NCI-H2029 (cell line): ENCODE measurements around the gene POLR2H.

Experiments
- DNase-seq: peaks from one replicate; lab custom pipeline; 2025; lab: John Stamatoyannopoulos, UW

Gene POLR2H

GRCh38 chr3:184361532-184361931, at the start of gene POLR2H, which contains the start of gene CLCN2:
Gene POLR2H (plus strand): TSS chr3:184361710. CDS start chr3:184363493, 1,783 bp downstream.
Gene CLCN2 (minus strand): TSS chr3:184361605. CDS start chr3:184361479, 126 bp downstream.
- DNase-seq, result peak; percentile 37

GRCh38 chr3:184314363-184314699, 47.2 kb upstream of the POLR2H start, which contains the start of gene EIF4G1:
Gene EIF4G1 (plus strand): TSS chr3:184314606. CDS start chr3:184315797, 1,191 bp downstream.
- peak; percentile 92 for DNase-seq

- peak; percentile 65 for DNase-seq
Measured at GRCh38 chr3:184314700-184315542, 46.6 kb upstream of the POLR2H start.

- DNase-seq, result no peak
Measured at GRCh38 chr3:184315543-184315867, 46.0 kb upstream of the POLR2H start.

GRCh38 chr3:184315871-184316661, 45.4 kb upstream of the POLR2H start:
- no peak for DNase-seq

- DNase-seq, result no peak
Measured at GRCh38 chr3:184316792-184317191, 44.7 kb upstream of the POLR2H start.

GRCh38 chr3:184317201-184317600, 44.3 kb upstream of the POLR2H start:
- no peak for DNase-seq

DNA sequence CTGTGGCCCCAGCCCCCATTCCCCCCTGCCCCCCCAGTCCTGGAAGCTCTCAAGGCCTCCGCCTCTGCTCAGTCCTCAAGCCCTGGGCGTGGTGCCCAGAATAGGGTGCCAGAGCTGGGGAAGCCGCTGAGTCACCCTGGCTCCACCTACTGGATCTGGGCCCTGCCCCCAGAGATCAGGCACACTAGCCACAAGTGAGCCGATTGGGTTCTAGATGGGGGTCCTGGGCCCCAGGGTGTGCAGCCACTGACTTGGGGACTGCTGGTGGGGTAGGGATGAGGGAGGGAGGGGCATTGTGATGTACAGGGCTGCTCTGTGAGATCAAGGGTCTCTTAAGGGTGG, 41.4 kb upstream of the POLR2H start:
- DNase-seq, result peak; percentile 93

DNA sequence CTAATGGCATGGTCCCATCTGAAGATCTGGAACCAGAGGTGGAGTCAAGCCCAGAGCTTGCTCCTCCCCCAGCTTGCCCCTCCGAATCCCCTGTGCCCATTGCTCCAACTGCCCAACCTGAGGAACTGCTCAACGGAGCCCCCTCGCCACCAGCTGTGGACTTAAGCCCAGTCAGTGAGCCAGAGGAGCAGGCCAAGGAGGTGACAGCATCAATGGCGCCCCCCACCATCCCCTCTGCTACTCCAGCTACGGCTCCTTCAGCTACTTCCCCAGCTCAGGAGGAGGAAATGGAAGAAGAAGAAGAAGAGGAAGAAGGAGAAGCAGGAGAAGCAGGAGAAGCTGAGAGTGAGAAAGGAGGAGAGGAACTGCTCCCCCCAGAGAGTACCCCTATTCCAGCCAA, 39.8 kb upstream of the POLR2H start:
- no peak for DNase-seq

- no peak for DNase-seq
Measured at GRCh38 chr3:184322731-184323487, 38.6 kb upstream of the POLR2H start.

DNA sequence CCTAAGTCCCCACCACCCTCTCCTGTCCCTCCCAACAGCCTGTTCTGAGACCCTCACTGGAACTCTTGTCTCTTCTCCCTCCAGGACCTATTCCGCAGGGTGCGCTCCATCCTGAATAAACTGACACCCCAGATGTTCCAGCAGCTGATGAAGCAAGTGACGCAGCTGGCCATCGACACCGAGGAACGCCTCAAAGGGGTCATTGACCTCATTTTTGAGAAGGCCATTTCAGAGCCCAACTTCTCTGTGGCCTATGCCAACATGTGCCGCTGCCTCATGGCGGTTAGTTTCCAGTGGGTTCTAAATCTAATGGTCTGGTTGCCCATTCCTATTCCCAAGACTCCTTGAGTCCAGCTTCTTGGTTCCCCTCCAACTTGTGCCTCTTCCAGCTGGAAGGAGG, 37.8 kb upstream of the POLR2H start:
- DNase-seq, result no peak

DNA sequence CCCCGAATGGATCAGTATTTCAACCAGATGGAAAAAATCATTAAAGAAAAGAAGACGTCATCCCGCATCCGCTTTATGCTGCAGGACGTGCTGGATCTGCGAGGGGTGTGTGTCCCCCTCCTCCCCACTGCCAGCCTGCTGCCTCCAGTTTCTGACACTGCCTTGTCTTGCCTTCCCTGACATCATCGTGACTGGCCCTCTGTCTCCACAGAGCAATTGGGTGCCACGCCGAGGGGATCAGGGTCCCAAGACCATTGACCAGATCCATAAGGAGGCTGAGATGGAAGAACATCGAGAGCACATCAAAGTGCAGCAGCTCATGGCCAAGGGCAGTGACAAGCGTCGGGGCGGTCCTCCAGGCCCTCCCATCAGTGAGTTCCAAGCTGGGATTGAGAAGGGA, 36.2 kb upstream of the POLR2H start:
- no peak for DNase-seq

GRCh38 chr3:184325715-184326369, 35.7 kb upstream of the POLR2H start:
- no peak for DNase-seq

DNA sequence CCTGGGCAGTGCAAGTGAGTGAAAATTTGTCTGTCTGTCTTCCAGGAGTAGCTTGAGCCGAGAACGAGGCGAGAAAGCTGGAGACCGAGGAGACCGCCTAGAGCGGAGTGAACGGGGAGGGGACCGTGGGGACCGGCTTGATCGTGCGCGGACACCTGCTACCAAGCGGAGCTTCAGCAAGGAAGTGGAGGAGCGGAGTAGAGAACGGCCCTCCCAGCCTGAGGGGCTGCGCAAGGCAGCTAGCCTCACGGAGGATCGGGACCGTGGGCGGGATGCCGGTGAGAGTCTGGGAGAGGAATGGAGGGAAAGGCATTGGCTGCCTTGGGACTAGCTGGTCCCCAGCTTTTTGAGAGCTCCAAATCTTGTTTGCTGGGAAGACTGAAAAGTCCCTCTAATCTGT, 34.3 kb upstream of the POLR2H start:
- DNase-seq, result no peak

GRCh38 chr3:184328516-184328915, 33.0 kb upstream of the POLR2H start:
- DNase-seq, result no peak

- no peak for DNase-seq
Measured at GRCh38 chr3:184332370-184333090, 29.0 kb upstream of the POLR2H start.

GRCh38 chr3:184333190-184333589, 28.3 kb upstream of the POLR2H start:
- no peak for DNase-seq

DNA sequence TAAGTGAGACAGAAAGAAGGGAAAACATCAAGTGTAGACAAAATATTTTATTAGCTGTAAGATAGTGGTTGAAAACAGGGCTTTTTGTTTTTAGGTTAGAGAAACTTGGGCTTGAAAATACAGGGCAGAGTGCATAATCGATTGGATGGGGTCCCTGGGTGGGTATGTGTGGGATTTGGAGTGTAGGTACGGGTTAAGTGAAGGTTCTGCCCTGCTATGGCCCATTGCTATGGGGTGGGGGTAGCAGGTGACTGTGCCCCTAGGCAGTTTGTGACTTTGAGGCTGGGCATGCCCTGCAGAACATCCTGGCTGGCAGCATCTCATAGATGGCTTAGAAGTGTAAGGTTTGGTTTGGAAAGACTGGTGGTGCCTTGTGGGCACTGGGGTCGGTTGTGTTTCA, 27.8 kb upstream of the POLR2H start:
- DNase-seq, result no peak

GRCh38 chr3:184334470-184335158, 26.9 kb upstream of the POLR2H start:
- no peak for DNase-seq

DNA sequence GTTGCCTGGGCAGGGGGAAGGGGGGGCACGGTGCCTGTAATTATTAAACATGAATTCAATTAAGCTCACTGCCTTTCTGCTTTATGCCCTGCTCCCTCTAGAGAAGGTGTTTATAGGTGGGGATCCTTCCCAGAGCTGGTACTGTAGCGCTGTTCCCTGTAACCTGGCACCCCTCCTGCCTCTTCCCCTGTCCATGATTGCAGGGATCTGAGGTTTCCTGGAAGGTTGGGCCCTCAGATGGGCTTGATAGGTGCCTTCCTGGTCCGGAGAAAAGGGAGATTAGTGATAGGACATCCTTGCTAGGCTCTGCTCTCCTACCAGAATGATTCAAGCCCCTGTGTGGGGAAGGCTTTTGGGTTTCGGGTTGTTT, 26.2 kb upstream of the POLR2H start:
- no peak for DNase-seq
